WERI-Rb-1 (cell line): ENCODE results near the gene TSPAN14.

Experiments used
- DNase-seq: peaks from one replicate; pipeline ENCODE4 v3.0.0-alpha.2; 2020
- H3K27ac ChIP-seq: fragments of 250-450 bp; sonication (Bioruptor Pico); 2 replicates; pipeline ENCODE4 v1.5.1; 2020; ENCODE audit warnings: mild to moderate bottlenecking, moderate library complexity
- H3K27me3 ChIP-seq: fragments of 250-450 bp; sonication (Bioruptor Pico); 2 replicates; pipeline ENCODE4 v1.5.1; 2021; ENCODE audit warnings: mild to moderate bottlenecking, low read depth, moderate library complexity; ENCODE audit not compliant: insufficient read depth, severe bottlenecking
- H3K36me3 ChIP-seq: fragments of 250-450 bp; sonication (Bioruptor Pico); 2 replicates; pipeline ENCODE4 v1.5.1; 2020; ENCODE audit warnings: mild to moderate bottlenecking, moderate library complexity
- H3K4me3 ChIP-seq: 2 replicates; pipeline ENCODE4 v1.5.1; 2011; ENCODE audit warnings: low read depth, mild to moderate bottlenecking, control low read depth, low read length
- H3K9me3 ChIP-seq: fragments of 250-450 bp; sonication (Bioruptor Pico); 2 replicates; pipeline ENCODE4 v1.5.1; 2021; ENCODE audit warnings: mild to moderate bottlenecking, moderate library complexity; ENCODE audit not compliant: severe bottlenecking
- CTCF ChIP-seq: IDR thresholded peaks from 2 replicates; pipeline ENCODE4 v1.5.1; 2011; ENCODE audit warnings: low read depth, mild to moderate bottlenecking, control low read depth, inconsistent platforms, low read length

Gene TSPAN14

GRCh38 chr10:80425901-80426300, 28.2 kb upstream of the TSPAN14 start:
- no peaks in the 10 kb centered on the region for H3K9me3 ChIP-seq
- H3K27me3 ChIP-seq: no peaks in the 10 kb centered on the region
- no peak overlapping the region for H3K4me3 ChIP-seq
- peak overlapping the region; percentile 82 for H3K27ac ChIP-seq
- DNase-seq: peak; percentile 74
- H3K36me3 ChIP-seq: peaks cover 90% of the 10 kb centered on the region
- TF ChIP-seq CTCF: no peak

- Histone ChIP-seq H3K27ac (no peak overlapping the region), H3K36me3 (peaks cover 88% of the 10 kb centered on the region), H3K27me3 (no peaks in the 10 kb centered on the region), H3K4me3 (no peak overlapping the region), H3K9me3 (no peaks in the 10 kb centered on the region)
- no peak for TF ChIP-seq CTCF
- no peak for DNase-seq
Measured at GRCh38 chr10:80427541-80427940, 26.6 kb upstream of the TSPAN14 start.

GRCh38 chr10:80429521-80429973, 24.6 kb upstream of the TSPAN14 start:
- Histone ChIP-seq H3K36me3 (peaks cover 83% of the 10 kb centered on the region), H3K4me3 (no peak overlapping the region), H3K9me3 (no peaks in the 10 kb centered on the region), H3K27ac (no peak overlapping the region), H3K27me3 (no peaks in the 10 kb centered on the region)
- TF ChIP-seq CTCF: no peak
- no peak for DNase-seq

DNA sequence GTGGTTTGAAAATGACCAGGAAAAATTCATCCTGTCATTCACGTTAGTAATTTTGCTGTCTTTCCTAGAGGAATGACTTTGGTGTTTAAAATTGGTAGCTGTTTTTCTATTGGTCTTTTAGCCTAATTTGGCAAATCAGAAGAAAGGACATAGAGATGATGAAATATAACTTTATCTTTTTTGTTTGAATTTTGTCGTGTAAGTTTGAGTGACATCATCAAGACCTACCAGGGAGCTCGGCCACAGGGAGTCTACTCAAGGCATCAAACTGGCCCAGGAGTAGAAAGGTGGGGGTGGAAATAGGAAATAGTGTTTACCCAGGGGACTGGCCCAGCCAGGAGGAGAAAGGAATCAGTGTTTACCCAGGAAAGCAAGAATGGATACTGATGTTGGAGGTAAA, 21.0 kb upstream of the TSPAN14 start:
- DNase-seq: no peak
- no peak overlapping the region for H3K4me3 ChIP-seq
- peaks cover 52% of the 10 kb centered on the region for H3K36me3 ChIP-seq
- H3K9me3 ChIP-seq: no peaks in the 10 kb centered on the region
- TF ChIP-seq CTCF: no peak
- no peaks in the 10 kb centered on the region for H3K27me3 ChIP-seq
- no peak overlapping the region for H3K27ac ChIP-seq

DNA sequence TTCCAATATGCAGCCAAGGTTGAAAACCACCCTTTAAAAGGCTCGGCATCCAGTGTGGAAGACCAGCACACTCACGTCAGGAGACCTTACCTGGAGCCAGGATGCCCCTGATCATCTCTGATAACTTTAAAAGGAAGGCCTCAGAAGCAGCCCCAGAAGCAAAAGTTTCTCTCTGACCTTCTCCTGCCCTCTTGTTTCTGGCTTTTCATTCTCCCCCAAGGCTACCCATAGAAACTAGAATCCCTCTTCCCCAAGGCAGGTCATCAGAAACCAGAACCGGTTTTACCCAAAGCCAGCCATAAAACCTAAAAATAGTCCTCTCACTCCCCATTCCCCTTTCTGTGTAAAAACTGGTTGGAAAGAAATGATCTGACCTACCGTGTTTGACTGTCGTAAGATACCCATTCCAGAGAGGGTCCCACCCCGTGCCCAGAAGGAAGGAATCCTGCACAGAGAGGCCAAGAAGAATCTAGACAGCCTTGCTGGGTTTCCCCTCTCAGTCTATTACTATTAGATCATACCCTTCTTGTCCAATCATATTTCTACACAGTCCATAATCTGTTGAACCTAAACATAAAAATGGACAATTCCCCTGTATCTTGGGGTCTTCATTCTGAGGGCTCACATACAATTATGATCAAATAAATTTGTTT, 17.5 kb upstream of the TSPAN14 start:
- H3K36me3 ChIP-seq: peaks cover 23% of the 10 kb centered on the region
- DNase-seq: no peak
- no peak overlapping the region for H3K27ac ChIP-seq
- no peak overlapping the region for H3K4me3 ChIP-seq
- H3K27me3 ChIP-seq: no peaks in the 10 kb centered on the region
- H3K9me3 ChIP-seq: no peaks in the 10 kb centered on the region
- no peak for TF ChIP-seq CTCF

DNA sequence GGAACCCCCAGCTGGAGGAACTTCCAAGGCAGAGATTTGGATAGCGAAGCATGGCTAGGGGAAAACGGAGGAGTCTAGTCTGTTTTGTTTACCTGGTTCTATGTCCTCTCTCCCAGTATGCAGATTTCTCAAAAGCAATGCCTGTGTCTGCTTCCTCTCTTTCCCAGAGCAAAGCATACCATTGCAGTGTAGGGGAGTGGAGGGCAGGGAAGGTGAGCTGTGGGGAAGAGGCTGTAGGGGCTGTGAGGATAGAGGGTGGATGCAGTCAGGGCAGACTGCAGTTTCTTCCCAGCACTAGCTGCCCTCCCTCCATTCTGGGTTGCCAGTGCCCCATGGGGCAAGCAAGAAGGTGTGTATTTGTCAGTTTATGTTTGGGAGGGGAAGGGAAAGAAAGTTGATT, 16.9 kb upstream of the TSPAN14 start:
- no peak for DNase-seq
- H3K36me3 ChIP-seq: peaks cover 17% of the 10 kb centered on the region
- no peaks in the 10 kb centered on the region for H3K9me3 ChIP-seq
- H3K27ac ChIP-seq: no peak overlapping the region
- H3K4me3 ChIP-seq: no peak overlapping the region
- H3K27me3 ChIP-seq: no peaks in the 10 kb centered on the region
- TF ChIP-seq CTCF: no peak
